Raji (cell line): ENCODE results near the gene NFATC1.

Source experiments
- POLR2A ChIP-seq: IDR thresholded peaks from 2 replicates; pipeline ENCODE4 v1.6.1; 2011; ENCODE audit warnings: low read depth, low read length, control low read depth; ENCODE audit not compliant: insufficient read depth

The NFATC1 gene

GRCh38 chr18:79546781-79547272, 151.1 kb downstream of the NFATC1 start:
- no peak for TF ChIP-seq POLR2A

GRCh38 chr18:79547413-79548076, 151.8 kb downstream of the NFATC1 start:
- TF ChIP-seq POLR2A = no peak

- no peak for TF ChIP-seq POLR2A
Observed at GRCh38 chr18:79548077-79548450, 152.3 kb downstream of the NFATC1 start.

- no peak for TF ChIP-seq POLR2A
Observed at GRCh38 chr18:79548621-79548985, 152.9 kb downstream of the NFATC1 start.

- TF ChIP-seq POLR2A = no peak
Observed at GRCh38 chr18:79548986-79549637, 153.4 kb downstream of the NFATC1 start.

GRCh38 chr18:79549638-79550000, 153.9 kb downstream of the NFATC1 start:
- no peak for TF ChIP-seq POLR2A

GRCh38 chr18:79552140-79552631, 156.5 kb downstream of the NFATC1 start:
- TF ChIP-seq POLR2A = no peak

GRCh38 chr18:79552696-79553095, 157.0 kb downstream of the NFATC1 start:
- no peak for TF ChIP-seq POLR2A

GRCh38 chr18:79553154-79553553, 157.4 kb downstream of the NFATC1 start:
- no peak for TF ChIP-seq POLR2A

- no peak for TF ChIP-seq POLR2A
Observed at GRCh38 chr18:79553696-79554095, 158.0 kb downstream of the NFATC1 start.

- TF ChIP-seq POLR2A = no peak
Observed at GRCh38 chr18:79554321-79554720, 158.6 kb downstream of the NFATC1 start.

GRCh38 chr18:79554945-79555645, 159.4 kb downstream of the NFATC1 start:
- no peak for TF ChIP-seq POLR2A

- no peak for TF ChIP-seq POLR2A
Observed at GRCh38 chr18:79555885-79556284, 160.2 kb downstream of the NFATC1 start.

GRCh38 chr18:79556829-79557585, 161.3 kb downstream of the NFATC1 start:
- no peak for TF ChIP-seq POLR2A
